Ectodermal cell (in vitro differentiated cells): ENCODE data around the gene DTD1.
"Not testable (repeated sequence)": the region's sequence is repeated elsewhere in the genome, so short reads cannot be mapped to it uniquely, and the experiment has no call there.

Experiments
- H3K27ac ChIP-seq: 2 replicates; pipeline ENCODE4 v1.7.0; 2013; ENCODE audit warnings: mild to moderate bottlenecking, low read depth, low read length; ENCODE audit not compliant: insufficient read depth, poor library complexity, severe bottlenecking
- H3K27me3 ChIP-seq: 2 replicates; pipeline ENCODE4 v1.7.0; 2013; ENCODE audit warnings: mild to moderate bottlenecking, low read length; ENCODE audit not compliant: insufficient read depth, control insufficient read depth, poor library complexity, severe bottlenecking
- H3K36me3 ChIP-seq: one replicate; pipeline ENCODE4 v1.7.0; 2013; ENCODE audit warnings: low read length; ENCODE audit not compliant: control insufficient read depth, insufficient read depth
- H3K4me1 ChIP-seq: one replicate; pipeline ENCODE4 v1.7.0; 2013; ENCODE audit warnings: low read length; ENCODE audit not compliant: control insufficient read depth, insufficient read depth
- H3K4me3 ChIP-seq: 2 replicates; pipeline ENCODE4 v1.7.0; 2013; ENCODE audit warnings: low read depth, low read length, control low read depth; ENCODE audit not compliant: insufficient read depth
- H3K9me3 ChIP-seq: 2 replicates; pipeline ENCODE4 v1.7.0; 2013; ENCODE audit warnings: mild to moderate bottlenecking, low read length, moderate library complexity; ENCODE audit not compliant: control insufficient read depth
- WGBS, 2 experiments: methylation state at CpG; one replicate each; pipeline ENCODE4 v1.1.7; 2013; ENCODE audit warnings: missing lambda C conversion rate in 2 of 2; 5-methylcytosine and 5-hydroxymethylcytosine counted together

Gene DTD1

DNA sequence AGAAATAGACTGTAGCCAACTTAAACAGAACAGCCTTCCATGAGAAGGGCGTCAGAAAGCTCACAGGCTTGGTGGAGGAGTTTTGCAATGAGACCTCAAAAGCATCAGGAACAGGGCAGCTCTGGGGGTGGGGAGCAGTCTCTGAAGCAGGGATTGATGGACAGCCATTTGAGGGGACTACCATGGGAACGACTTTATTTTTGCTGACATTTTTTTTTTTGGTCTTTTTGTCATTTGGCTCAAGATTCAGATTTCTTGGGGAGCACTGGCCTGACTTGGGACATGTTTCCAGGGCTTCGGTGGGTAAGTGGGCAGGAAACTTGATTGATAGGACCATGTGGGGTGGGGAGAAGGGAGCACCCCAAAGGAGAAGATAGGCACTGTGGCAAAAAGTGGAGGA, 193.7 kb downstream of the DTD1 start:
- Histone ChIP-seq H3K27me3 (no peaks in the 10 kb centered on the region), H3K27ac (no peak overlapping the region), H3K4me1 (no peaks in the 10 kb centered on the region), H3K4me3 (no peak overlapping the region), H3K36me3 (no peaks in the 10 kb centered on the region), H3K9me3 (no peaks in the 10 kb centered on the region)
- WGBS, 2 experiments, result 86 to 87% methylated on average over 3 of the region's 3 CpGs

DNA sequence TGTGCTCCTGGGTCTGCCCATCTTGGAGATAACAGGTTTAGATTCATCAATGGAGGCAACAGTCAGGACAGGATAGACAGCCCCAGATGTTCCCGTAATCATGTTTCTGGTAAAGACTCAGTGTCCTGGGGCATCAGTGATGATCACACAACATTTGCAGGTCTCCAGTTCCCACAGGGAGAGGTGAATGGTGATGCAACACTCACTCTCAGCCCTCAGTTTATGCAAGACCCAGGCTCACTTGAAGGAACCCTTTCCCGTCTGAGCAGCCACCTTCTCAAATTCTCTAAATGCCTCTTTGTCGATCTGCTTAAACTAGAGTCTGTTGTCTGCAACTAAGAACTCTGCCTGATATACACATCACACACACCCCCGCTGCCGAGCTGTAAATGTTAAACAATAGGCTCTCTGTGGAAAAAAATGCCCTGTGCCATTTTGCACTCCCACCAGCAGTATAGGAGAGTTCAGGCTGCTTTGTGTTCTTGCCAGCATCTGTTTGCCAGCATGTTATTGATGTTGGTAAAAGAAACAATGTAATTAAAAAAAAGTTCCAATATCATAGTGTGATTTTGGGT, 195.6 kb downstream of the DTD1 start:
- WGBS, 2 experiments, result 83 to 91% methylated on average over 5 of the region's 5 CpGs
- no peak overlapping the region for H3K4me3 ChIP-seq
- no peak overlapping the region for H3K27ac ChIP-seq
- H3K9me3 ChIP-seq, result no peaks in the 10 kb centered on the region
- H3K27me3 ChIP-seq, result no peaks in the 10 kb centered on the region
- H3K36me3 ChIP-seq, result no peaks in the 10 kb centered on the region
- H3K4me1 ChIP-seq, result no peaks in the 10 kb centered on the region

DNA sequence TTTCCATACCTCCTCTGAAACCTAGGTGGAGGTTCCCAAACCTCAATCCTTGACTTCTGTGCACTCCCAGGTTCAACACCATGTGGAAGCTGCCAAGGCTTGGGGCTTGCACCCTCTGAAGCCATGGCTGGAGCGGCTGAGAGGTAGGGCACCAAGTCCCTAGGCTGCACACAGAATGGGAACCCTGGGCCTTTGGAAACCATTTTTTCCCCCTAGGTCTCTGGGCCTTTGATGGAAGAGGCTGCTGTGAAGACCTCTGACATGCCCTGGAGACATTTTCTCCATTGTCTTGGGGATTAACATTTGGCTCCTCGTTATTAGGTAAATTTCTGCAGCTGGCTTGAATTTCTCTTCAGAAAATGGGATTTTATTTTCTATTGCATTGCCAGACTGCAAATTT, 199.2 kb downstream of the DTD1 start:
- not testable (repeated sequence) for H3K4me3 ChIP-seq, H3K9me3 ChIP-seq, H3K36me3 ChIP-seq, H3K27ac ChIP-seq, H3K4me1 ChIP-seq
- 79 to 91% methylated on average over 2 of the region's 2 CpGs for WGBS, 2 experiments
- peaks cover 28% of the 10 kb centered on the region for H3K27me3 ChIP-seq

DNA sequence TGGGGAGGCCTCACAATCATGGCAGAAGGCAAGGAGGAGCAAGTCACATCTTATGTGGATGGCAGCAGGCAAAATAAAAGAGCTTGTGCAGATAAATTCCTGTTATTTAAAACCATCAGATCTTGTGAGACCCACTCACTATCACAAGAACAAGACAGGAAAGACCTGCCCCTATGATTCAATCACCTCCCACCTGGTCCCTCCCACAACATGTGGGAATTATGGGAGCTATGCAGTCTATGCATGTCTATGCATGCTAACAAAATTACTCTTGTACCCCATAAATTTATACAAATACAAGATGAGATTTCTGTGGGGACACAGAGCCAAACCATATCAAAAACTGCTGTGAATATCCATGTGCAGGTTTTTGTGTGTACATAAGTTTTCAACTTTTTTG, 200.2 kb downstream of the DTD1 start:
- no peaks in the 10 kb centered on the region for H3K4me1 ChIP-seq
- no peaks in the 10 kb centered on the region for H3K36me3 ChIP-seq
- no peaks in the 10 kb centered on the region for H3K9me3 ChIP-seq
- no peak overlapping the region for H3K27ac ChIP-seq
- H3K4me3 ChIP-seq, result no peak overlapping the region
- H3K27me3 ChIP-seq, result peaks cover 28% of the 10 kb centered on the region

DNA sequence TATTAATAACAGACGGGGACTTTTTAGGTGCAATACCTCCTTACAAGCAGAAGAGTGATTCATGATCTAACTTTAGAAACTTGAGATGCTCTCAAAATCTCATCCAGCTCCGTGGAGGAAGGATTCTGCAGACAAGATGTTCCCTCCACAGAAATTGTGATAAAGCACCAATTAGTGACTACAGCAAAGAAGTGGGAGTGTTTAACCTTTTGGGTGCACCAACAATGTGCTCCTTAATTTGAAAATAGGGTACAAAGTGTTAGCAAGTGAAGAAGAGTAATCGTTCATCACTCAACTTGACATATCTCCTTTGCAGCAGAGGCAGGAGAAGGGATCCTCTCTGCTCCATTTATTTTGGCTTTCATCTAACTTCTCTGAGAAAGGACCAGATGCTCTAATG, 202.9 kb downstream of the DTD1 start:
- no peak overlapping the region for H3K4me3 ChIP-seq
- H3K36me3 ChIP-seq, result no peaks in the 10 kb centered on the region
- H3K27ac ChIP-seq, result no peak overlapping the region
- no peaks in the 10 kb centered on the region for H3K9me3 ChIP-seq
- H3K4me1 ChIP-seq, result no peaks in the 10 kb centered on the region
- 85 to 86% methylated on average over 3 of the region's 3 CpGs for WGBS, 2 experiments
- peaks cover 28% of the 10 kb centered on the region for H3K27me3 ChIP-seq

DNA sequence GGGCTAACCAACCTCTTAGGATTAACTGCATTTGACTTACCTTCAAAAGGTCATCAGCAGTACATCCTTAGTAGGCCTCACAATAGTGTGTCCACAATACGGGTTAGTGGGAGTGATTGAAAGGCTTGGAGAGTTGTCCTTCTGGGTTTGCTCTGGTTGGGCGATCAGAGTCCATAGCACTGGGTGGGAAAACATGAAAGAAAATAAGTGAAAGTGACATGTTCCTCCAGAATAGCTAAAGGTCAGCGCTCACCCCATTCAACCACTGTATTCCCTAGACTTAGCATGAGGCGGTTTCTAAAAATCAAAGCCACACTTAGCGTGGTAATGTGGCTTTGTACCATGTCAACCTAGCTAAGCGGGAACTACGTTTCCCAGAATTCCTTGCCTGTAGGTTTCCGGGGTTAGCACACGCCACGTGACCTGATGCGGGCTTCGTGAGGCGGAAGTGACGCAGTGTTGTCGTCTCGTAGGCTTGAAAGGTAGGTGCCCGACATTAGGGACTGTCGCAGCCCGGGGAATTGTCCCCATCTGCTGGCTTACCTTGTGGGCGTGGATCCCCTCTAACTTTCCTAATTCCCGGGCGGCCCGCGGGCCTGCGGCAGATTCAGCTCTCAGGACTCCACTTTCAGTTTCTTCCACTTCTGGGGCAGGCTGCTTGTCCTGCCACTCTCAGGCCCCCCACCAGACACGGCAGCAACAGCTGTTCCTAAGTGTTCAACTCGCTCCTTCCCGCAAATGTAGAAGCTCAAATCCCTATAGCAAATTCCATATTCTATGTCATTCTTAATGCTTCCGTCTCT, 206.0 kb downstream of the DTD1 start:
- Histone ChIP-seq H3K36me3 (no peaks in the 10 kb centered on the region), H3K27ac (no peak overlapping the region), H3K9me3 (no peaks in the 10 kb centered on the region), H3K4me1 (no peaks in the 10 kb centered on the region), H3K4me3 (peak overlapping the region; percentile 75), H3K27me3 (peaks cover 28% of the 10 kb centered on the region)
- 11 to 12% methylated on average over 29 of the region's 29 CpGs for WGBS, 2 experiments

DNA sequence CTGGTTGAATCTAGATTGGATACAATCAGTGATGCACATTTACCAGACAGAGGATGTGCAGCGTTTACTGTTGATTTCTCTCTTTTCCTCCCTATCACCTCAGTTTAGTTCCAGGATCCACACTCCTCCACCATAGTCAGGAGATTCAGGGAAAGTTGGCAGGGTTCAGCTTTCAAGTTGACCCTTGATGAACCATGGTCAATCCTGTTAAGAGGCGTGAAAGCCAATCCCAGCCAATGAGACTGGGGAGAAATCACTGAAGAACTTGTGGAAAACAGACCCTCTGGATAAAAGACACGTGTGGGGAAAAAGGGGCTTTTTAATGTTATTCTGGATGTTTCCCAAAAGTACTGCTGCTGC, 206.6 kb downstream of the DTD1 start:
- no peak overlapping the region for H3K27ac ChIP-seq
- no peaks in the 10 kb centered on the region for H3K9me3 ChIP-seq
- no peaks in the 10 kb centered on the region for H3K4me1 ChIP-seq
- H3K4me3 ChIP-seq, result peak overlapping the region; percentile 75
- WGBS, 2 experiments, result 82 to 86% methylated on average over 3 of the region's 3 CpGs
- H3K27me3 ChIP-seq, result peaks cover 26% of the 10 kb centered on the region
- H3K36me3 ChIP-seq, result no peaks in the 10 kb centered on the region

DNA sequence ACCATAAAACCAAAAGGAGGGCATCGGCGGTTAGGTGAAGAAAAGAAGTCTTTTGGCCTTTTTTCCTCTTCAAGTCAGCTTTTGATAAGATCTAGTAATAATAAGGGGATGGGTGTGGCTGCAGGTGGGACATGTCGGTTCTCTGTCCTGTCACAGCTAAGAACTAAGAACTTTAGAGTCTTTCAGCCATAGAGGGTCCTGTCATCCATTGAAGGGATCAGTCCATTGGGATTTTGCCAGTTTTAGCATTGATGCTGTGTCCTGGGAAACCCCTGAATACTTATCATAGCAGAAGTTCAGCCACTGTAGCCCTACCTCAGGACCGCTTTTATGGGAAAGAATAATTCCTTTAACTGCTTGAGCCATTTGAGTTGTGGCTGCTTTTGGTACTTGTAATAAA, 207.5 kb downstream of the DTD1 start:
- Histone ChIP-seq H3K4me1 (no peaks in the 10 kb centered on the region), H3K4me3 (no peak overlapping the region), H3K36me3 (no peaks in the 10 kb centered on the region), H3K27me3 (peaks cover 16% of the 10 kb centered on the region), H3K27ac (no peak overlapping the region), H3K9me3 (no peaks in the 10 kb centered on the region)
- WGBS, 2 experiments, result 93 to 95% methylated on average over 4 of the region's 4 CpGs

DNA sequence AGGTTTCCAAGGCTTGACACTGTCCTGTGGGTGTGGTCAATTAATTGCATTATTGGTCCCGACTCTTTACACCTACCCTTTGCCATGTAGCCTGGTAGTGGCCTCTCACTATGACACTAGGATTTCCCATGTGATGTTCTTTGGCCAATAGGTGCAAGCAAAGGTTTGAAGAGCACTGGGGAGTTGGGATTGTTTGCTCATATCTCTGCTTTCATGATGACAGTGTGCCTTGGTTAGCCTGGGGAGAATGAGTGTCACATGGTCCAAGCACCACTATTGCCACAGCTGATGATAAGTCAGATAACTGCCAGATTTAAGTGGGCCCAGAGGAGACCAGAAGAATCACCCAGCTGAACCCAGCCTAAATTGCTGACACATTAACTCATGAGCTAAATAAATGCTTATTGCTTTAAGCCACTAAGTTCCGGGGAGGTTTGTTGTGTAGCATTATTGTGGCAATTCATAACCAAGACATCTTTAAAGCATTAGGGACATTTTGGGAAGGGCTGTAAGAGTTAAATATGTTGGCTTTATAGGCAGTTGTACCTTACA, 208.5 kb downstream of the DTD1 start:
- WGBS, 2 experiments, result 90 to 92% methylated on average over 2 of the region's 2 CpGs

DNA sequence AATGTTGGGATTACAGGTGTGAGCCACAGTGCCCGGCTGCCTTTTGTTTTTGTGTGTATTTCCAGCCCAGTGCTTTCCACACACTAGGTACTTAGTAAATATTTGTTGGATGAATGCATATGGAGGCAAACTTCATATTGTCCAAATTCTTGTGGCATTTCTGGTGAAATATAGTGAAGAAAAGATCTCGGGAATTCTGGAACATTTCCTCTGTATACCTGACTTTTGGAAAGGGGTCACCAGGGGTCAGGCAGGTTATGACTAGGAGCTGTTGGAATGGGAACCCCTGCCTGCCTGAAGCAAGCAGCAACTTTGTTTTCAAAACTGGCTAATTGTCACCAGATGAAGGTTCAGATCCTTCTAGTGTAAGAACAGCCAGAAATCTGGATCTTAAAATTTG, 213.7 kb downstream of the DTD1 start:
- Histone ChIP-seq H3K27ac (no peak overlapping the region), H3K27me3 (no peaks in the 10 kb centered on the region), H3K4me3 (no peak overlapping the region), H3K9me3 (no peaks in the 10 kb centered on the region), H3K36me3 (no peaks in the 10 kb centered on the region), H3K4me1 (no peaks in the 10 kb centered on the region)
- WGBS, 2 experiments, result 84 to 92% methylated on average over 2 of the region's 2 CpGs

More for the DNA sequence above, 208.5 kb downstream of the DTD1 start:
- H3K27me3 ChIP-seq, result peaks cover 7% of the 10 kb centered on the region
- H3K4me3 ChIP-seq, result no peak overlapping the region
- H3K27ac ChIP-seq, result no peak overlapping the region
- H3K36me3 ChIP-seq, result no peaks in the 10 kb centered on the region
- H3K9me3 ChIP-seq, result no peaks in the 10 kb centered on the region
- no peaks in the 10 kb centered on the region for H3K4me1 ChIP-seq
